NOMO-1 treated with DMSO at 0.1 percent for 48 hours (cell line): ENCODE data around the gene PRRX1.

Experiments used
- DNase-seq: peaks from one replicate; lab custom pipeline; 2025; ENCODE audit not compliant: unreplicated experiment; lab: John Stamatoyannopoulos, UW

PRRX1 gene

DNA sequence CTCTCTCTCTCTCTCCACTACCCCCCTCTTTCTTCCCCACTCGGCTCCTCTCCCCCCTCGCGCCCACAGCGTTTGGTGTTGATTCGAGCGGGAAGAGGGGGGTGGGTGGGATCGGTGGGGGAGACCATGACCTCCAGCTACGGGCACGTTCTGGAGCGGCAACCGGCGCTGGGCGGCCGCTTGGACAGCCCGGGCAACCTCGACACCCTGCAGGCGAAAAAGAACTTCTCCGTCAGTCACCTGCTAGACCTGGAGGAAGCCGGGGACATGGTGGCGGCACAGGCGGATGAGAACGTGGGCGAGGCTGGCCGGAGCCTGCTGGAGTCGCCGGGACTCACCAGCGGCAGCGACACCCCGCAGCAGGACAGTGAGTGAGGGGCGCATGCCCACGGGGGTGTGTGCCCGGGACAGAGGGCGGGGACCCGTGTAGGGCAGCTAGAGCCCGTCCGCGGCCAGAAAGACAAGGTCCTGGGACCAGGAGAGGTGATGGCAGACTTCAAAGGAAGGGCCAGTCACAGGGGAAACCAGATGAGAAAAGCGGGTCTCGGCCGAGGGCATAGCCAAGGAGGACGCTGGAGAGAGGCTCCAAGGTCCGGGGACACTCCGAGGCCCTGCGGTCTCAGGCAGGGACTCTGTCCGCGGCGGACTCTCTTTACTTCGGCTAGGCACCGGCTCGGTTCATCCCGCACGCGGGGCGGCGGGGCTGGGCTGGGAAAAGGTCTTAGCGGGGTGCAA lies at the start of gene PRRX1:
Gene PRRX1, plus strand, starts transcription at position 39 of the 735 bp plus-strand sequence. Its CDS starts 88 bp downstream, at position 127.
- no peak for DNase-seq

DNA sequence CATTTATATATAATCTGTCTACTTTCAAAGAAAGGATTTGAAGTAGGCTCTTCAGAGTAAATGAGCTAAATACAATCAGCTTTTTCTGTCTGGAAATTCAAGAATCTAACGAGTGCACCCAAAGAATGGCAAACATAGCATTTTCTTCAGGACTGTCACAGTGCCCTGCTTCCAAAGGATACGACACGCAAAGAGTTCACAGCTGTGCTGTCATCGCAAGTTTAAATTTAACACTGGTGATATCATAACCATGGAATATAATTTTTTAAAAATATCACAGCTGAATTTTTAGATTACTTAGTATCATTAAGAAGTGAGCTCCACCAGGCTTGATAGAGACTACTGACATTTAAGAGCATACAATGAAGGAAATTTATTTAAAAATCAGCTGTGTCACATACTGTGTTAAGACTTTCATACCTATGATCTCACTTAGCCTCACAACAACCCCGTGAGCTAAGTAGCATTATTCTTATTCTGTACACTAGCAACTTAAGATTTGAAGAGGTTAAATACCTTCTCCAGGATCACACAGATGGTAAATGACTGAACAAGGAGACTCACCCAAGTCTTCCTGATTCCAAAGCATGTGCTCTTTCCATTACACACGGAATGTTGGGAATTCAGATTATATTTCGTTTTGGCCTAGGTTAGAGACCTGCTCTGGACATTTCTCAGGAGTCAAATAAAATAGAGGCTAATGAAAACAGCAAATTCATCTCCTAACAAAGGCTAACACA lies 46.2 kb upstream of the PRRX1 start:
- DNase-seq = no peak

DNA sequence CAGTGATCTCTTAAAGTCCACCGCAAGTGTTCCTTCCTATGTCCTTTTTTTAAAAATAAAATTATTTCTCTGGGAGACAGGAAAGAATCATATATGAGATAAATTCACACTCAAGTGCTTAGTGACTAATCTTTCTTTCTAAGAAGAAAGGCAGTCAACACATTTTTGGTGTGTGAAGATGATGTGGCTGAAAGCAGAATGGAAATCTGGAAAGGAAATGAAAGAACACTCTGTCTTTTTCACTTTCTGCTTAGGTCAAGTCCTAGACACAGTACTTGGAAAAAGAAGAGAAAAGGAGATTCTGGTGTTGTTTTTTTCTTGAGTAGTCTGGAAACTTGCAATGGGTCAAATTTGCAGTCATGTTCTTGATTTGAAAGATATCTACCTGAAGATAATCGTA lies 45.5 kb upstream of the PRRX1 start:
- DNase-seq = no peak

DNA sequence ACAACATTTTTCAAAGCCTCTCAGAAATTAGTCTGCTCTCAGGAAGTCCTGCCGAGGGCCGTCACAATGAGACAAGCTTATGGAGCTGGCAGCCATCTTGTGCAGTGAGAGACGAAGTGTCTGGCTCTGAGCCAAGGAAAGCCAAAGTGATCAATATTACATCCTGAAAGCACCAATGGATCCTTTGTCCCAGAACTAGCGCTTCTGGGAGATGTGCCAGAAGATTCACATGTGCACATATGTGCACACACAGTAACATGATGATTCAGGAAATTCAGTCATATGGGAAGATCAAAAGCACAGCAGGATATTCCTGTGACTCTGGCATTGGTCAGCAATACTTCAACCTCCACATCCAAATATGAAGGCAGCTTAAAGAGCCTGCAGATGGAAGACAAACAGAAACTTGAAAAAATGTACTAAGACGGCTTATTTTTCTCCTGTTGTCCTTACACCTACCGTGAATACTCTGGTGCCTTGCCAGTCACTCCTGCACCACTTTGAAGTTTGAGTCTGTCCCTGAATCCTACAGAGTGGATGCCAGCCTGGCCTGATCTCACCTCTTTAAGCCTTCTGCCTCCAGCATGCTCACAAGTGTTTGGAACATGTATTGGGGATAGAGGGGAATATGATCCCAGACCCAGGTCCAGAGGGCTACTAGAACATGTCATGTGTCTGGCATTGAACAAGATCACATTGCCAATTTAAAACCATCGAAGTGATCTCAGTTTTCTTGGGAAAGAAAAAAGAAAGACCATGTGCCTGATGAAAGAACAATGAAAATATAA lies 44.5 kb upstream of the PRRX1 start:
- DNase-seq = no peak

DNA sequence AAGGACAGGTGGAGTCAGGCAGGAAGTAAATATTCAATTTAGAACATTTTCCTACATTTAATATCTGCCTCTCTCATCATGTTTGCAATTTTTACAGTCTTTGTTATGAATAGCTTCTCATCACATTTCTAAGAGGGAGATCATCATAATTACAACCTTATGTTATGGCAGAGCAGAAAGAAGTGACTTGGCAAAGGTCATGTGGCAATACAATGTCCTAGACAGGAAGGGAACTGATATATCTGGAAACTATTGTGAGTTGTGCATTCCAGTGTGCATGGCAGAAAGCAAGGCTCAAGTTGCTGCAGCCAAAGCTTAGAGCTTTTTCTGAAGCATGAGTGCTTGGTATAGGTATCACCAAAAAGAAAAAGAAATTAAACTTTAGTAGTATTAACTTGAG lies 43.8 kb upstream of the PRRX1 start:
- no peak for DNase-seq

DNA sequence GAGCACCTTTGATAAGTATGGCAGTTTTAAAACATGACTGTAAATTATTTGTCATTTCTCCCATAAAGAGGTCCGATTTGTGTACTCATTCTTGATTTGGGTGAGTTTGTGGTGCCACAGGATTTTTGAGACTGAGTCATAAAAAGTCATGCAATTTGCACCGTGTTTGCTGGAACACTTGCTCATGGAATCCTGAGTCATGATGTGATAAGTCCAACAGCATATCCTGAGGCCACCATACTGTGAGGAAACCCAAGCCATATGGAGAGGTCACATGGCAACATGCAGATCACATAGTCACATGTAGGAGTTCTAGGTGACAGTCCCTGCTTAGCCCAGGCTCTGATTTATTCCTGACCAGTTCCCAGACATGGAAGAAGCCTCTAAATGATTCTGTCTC lies 40.8 kb upstream of the PRRX1 start:
- DNase-seq = no peak

DNA sequence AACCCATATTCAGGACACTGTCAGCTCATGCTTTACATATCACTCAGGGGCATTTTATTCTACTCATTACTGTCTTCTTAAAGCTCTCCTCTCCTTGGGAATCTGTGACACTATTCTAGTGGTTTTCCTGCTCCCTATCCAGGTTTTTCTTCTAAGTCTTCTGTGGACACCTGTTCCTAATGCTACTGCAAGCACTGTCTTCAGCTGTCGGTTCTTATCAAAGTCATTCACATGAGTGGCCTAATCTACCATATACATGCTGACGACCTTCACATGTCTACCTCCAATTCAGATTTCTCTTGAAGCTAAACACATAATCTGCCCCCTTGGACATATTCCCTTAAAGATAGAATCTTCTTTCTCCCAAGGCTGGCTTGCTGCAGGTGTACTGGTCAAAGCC lies 39.8 kb upstream of the PRRX1 start:
- DNase-seq = no peak

DNA sequence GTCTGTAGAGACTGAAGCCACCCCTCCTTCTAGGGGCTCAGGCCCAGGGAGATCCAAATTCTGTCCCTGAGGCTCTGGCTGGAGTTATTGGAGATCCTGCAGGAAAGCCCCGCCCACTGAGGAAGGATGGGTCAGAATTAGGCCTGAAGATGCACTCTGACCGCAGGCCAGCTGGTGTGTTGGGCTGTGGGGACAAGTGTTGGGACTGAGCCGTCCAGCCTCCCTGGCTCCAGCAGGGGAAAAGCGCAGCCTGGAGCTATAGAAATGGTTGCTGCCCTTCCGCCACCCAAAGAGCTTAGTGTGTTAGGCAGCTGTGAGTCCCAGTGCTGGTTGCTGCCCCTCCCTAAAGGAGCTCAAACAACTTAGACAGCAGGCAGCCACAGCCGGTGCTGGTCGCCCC lies 33.0 kb upstream of the PRRX1 start:
- no peak for DNase-seq

DNA sequence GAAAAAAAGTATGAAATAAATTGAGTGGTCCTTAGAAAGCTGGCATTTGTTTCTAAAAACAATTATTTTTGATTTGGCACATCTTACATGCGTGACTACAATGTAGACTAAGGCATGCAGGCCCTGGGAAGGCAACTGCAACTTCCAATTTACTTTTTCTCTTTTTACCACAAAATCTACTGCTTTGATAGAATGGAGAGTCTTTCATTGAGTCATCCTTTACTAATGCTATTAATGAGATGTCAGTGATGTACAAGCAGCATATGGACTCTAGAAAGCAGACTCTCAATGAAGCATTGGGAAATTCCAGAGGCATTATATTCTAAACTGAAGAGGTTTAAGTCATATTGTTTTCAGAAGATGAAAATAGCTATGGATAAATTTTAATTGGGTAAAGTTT lies 29.6 kb upstream of the PRRX1 start:
- no peak for DNase-seq

DNA sequence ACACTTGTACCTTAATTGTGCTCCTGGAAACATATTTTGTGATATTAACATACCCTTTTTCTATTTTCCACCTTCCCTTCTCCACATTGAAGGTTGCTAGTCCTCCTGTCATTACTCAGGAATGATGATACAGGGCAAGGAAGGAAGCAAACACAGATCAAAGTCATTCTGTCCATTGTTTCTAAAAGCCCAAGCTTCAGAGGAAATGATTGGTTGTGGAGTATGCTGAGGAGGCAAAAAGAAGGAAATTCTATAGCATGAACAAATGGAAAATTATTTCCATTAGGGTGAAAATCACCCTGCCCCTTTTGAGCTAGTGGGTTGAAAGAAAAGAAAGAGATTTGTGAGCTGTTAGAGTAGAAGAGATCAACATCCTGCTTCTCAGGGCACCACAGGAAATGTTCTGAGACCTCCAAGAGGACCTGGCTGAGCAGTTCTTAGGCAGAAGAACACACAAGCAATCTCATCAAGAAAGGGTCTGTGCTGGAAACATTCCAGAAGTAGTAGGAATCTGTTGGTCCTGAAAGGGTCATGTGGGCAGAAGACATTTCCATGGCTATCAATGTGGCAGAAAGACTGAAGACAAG lies 29.0 kb upstream of the PRRX1 start:
- DNase-seq = no peak

DNA sequence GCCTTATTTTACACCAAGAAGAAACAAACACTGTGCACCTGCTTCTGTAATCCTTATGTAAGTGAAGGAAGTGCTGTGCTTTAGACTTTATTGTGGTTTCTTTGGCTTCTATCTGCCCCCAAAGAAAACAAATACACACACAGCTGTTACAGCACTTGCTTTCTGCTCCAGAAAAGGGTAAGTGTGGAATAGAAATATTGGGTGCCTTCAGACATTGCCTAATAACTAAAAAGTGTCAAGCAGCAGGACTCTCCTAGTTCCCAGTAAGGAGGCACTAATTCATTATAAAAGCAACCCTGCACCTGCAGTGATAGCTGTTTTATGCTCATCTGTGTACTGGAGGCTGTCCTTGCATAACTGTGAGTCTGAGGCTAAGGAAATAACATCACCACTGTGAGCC lies 23.4 kb upstream of the PRRX1 start:
- no peak for DNase-seq

DNA sequence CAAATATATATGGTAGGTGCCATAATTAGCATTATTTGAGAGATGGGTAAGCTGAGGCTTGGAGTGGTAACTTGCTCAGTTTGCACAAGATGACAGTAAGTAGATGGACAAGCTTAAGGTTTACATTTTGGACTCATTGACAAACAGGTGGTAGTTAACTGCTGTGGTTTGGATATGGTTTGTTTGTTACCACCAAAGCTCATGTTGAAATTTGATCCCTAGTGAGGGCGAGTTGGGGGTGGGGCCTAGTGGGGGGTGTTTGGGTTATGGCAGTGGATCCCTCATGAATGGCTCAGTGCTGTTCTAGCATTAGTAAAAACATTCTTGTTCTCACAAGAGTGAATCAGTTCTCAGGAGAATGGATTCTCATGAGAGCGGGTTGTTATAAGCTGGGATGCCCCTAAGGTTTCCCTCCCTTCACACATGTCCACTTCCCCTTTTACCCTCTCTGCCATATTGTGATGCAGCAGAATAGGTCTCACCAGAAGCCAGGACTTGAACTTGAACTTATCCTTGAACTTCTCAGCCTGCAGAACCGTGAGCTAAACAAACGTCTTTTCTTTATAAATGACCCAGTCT lies 6.6 kb upstream of the PRRX1 start:
- no peak for DNase-seq

DNA sequence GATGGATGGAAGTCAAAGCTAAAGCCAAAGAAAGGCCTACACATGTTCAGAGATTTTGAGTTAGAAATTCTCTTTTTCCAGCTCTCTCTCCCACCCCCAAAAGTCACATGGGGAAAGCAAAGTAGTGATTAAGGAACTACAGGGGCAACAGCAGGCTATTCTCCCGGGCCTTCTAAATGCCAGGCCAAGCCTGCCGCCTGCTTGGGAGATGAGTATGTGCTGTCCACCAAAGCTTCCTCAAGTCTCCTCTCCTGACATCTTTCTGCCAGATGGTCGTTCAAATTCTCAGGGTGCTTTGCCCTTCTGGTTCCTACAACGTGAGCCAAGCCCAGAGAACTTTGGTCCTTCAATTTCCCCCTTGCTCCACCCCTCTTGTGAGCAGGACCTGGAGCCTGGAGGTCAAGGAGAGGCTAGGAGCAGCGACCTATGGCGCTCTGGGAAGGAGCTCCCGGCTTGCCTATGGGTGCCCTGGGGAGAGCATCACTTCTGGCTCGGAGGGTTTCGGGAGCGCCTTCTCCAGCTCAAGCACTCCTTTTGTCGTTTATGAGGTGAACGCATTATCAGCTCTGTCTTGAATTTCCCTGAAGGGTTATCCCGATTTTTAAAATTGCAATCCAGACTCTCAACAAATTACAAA lies 4.4 kb upstream of the PRRX1 start:
- no peak for DNase-seq

DNA sequence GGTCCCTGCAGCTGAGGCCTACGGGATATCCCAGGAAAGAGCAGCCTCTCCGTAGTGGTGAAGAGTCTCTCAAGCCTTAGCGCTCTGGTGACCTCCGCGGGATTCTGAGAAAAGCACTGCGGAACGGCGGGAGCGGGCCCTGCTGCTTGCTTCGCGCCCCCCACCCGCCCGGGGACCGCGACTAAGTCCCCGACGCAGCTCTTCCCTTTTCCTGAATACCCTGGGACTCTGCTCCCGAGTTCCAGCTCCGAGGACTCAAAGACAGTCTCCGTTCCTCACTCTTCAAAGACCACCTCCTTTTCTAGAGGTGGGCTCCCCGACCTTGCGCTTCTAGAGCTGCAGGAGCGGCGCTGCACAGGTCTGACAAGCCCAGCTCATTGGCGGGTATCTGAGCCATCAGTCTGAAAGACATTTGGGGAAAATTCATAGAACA lies 3.6 kb upstream of the PRRX1 start:
- DNase-seq = no peak

DNA sequence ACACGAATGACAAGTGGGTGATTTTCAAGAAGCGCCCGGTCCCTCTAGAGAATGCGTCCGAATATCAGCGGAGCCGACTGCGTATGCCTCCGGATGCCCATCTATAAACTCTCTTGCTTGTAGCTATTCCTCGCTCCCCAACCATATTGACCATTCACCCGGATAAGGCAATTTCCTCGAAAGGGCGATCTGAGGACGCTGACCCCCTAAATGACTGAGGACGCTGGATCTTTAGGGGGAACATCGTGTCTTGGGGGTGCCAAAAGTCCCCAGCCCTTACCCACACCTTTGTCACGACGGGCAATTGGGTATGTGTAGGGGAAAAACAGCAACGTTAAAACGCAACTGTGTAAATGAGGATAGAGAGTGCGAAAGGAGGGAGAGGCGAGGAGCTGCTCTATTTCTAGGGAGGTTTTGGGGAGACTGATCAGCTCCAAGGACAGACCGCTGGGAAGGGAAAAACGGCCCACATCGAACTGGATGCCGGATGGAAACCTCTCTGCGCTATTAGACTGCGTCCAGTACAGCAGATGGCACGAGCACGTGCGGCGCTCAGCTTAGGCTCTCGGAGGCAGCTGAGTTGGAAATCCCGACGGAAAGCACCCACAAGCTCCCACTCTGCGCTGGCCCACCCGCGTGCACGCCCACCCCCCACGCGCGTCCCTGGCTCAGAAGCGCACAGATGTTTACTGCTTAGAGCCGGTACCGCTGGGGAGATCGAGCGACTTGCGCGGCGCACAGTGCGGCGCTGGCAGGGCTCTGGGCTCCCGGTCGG lies 2.9 kb upstream of the PRRX1 start:
- DNase-seq = no peak

DNA sequence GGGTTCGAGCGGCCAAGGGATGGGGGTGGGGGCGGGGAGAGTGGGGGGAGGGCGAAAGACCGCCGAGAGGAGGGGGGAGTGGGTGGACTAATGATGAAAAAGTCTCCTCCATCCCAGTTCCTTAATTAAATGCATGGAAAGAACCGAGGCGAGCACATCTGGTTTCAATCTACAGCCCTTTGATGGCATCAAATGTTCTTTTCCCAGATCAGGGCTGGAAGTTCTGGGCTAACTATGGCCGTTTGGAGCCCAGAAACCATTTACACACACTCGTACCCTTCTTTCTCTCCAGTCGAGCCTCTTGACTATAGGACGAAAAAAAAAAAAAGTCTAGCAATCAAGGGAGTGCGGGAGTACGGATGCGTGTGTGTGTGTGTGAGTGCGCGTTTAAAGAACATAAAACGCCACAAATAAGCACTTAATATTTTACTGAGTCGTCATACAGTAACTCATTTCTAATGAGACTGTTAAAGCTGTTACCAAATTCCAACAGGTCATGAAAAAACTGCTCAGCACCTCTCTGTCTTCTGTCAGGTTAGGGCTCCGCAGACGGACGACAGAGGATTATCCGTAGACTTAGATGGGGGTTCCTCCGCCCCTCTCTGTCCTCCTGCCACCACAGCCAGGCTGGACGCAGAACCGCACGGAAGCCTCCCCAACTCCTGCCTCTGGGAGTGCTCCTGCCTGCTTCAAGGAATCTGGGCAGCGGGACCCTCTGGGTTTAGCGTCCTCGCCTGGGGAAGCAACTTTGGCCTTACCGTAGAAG lies 2.1 kb upstream of the PRRX1 start:
- DNase-seq = no peak

DNA sequence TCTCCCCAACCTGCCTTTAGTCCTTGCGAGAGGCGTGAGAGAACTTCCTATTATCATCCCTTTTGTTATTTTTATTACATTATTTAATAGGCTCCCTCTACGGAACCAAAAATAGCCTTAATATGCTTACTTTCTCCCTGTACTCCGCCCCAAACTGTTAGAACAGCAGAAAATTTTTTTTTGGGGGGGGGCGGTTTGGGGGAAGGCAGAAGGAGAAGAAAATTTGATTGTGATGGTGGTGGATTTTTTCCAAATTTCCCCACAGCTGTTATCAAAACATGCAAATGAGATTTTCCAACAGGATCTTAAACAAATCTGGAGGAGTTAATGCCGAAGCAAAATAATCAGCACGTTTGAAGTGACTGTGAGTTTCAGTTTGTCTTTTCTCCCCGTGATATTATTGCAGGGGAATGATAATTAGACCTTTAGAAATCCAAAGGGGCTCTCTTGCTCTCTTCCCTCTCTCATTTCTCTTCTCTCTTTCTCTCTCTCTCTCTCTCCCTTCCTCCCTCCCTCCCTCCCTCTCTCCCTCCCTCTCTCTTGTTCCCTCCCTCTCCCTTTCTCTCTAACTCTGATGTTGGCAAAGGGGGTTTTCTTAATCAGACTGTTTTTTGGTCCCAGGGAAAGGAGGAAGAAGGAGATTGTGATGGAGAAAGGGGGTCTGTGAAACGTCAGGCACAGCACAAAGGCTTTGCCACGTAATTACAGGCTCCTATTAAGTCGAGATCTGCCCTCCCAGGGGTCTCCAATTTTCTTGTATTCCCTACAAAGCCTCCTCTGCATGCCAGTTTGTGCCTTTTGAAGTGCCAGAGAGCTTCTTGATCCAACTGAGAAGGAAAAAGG lies 1.1 kb upstream of the PRRX1 start:
- no peak for DNase-seq

DNA sequence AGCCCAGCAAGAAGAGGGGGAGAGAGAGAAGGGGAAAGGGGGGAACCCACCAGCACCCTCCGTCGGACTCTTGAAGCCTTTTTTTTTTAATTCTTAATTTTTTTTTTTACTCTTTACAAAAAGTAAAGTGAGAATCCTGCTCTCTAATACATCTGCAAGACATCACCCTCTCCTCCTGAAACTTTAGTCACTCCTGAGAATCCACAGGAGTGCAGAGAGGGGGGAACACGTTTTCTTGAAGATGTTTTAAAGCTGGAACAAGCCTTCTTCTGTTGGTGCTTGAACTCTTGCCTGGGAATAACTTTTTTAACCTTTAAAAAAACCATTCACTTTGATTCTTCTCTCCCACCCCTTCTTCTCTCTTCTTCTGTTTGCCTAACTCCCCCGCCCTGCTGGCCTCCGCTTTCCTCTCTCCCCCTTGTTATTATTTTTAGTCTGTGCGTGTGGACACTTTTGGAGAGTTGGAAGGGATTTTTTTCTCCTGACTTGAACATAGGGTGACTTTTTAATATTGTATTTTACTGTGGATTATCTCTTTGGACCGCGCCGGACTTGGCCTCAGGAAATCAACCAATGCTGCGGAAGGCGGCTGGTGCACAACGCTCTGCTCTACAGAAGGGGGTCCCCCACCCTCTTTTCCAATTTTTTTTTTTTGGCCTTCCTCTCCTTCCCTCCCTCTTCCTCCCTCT lies 383 bp upstream of the PRRX1 start:
- DNase-seq = no peak
